Stimulated activated CD8-positive, alpha-beta memory T cell treated with anti-CD3 and anti-CD28 coated beads, Interleukin-12 subunit alpha, Interleukin-12 subunit beta, amount 100 ng/mL, for 24 hours (primary cell): ENCODE data around the gene GSC2.
"Not testable (repeated sequence)": the region's sequence is repeated elsewhere in the genome, so short reads cannot be mapped to it uniquely, and the experiment has no call there.

Experiments
- DNase-seq: peaks from one replicate; pipeline ENCODE4 v3.0.0-alpha.2; 2020; ENCODE audit errors: extremely low read depth

The GSC2 gene

GRCh38 chr22:19178065-19178656 is 28.1 kb upstream of the GSC2 start:
- DNase-seq = no peak

- DNase-seq = no peak
Measured at GRCh38 chr22:19177164-19178064, 27.3 kb upstream of the GSC2 start.

- DNase-seq = no peak
Measured at GRCh38 chr22:19176732-19177131, 26.6 kb upstream of the GSC2 start.

DNA sequence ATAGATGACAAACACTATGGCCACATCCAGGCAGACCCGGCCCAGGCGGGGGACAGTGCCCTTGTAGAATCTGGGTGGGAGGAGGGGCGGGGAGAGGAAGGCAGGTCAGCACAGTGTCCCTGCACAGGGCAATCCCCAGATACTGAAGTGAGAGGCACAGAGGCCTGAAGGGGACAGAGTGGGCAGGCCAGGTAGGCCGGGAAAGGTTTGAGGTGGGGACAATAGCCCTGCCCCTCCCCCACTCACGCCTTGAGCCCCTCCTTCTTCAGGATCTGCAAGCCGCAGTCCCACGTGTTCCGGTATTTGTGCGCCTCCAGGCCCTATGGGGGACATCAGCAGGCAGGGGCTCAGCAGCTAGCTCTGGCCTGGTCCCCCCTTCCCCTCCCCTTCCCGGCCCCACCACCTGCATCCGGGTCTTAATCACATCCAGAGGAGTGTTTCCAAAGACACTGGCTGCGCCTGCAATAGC is 26.1 kb upstream of the GSC2 start:
- no peak for DNase-seq

DNA sequence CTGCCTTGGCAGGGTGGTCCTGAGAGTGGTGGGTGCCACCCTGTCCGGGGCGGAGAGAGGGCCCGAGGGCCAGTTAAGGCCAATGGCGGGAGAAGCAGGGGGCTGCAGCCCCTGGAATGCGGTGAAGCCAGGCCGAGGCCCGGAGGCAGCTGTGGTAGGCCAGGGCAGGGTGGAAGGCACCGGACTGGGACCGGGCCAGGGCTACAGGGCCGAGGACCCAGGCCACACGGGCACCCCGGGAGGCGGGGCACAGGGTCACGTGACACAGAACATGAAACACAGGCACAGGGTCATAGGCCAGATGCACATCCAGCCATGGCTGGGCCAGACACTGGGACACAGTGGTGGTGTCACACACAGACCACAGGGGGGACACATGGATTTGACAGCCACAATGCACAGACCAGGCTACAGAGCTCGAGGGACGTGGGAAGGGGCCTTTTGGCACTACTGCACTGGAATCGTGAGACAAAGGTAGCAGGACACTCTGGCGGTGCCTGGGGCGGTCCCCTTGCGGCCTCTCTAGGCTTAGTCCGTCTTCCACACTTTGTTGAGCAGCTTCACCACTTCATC is 25.6 kb upstream of the GSC2 start:
- no peak for DNase-seq

- no peak for DNase-seq
Measured at GRCh38 chr22:19175026-19175601, 25.0 kb upstream of the GSC2 start.

- no peak for DNase-seq
Measured at GRCh38 chr22:19174106-19175025, 24.3 kb upstream of the GSC2 start.

DNA sequence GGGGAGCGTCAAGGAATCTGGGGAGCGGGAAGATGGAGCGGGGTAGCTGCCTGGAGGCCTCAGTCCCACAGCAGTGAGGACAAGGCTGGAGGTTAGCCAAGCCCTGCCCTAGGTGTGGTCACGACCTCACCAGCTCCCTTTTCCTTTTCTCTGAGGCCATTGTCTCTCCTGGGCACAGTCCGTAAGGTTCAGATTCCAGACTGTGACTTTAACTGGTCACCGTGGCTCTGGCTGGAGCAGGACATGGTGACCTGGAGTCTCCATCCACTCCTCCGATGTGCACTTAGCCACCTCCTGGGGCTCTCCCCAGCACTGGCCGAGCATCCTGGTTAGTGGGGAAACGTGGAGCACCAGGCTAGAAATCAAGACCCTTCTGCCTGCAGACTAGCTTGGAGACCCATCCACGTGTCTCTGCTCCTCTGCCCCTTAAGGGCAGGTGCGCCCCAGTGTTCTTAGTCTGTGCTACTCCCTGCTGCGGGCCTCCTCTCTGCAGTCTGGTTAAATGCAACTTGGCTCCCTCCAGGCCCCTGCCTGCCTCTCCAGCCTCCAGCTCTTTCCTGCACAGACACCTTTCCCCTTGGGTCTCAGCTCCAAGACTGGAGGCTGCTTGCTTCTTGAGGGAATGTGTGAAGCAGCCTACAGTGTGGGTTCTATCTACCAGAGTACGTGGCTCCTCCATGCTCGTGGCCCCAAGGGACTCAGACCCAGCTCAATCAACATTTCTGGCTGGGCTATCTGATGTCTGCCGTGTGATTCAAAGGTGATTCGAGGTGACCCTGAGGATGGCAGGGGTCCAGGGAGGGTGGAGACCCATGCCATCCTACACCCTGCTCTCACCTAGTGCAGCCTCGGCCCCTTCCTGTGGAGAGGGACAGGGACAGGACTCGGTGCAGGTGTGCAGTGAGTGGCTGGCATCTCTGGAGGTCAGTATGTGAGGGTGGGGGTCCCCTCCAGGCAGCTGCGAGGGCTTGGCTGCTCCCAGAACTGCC is 23.2 kb upstream of the GSC2 start:
- no peak for DNase-seq

GRCh38 chr22:19172213-19173046 is 22.3 kb upstream of the GSC2 start:
- DNase-seq = no peak

DNA sequence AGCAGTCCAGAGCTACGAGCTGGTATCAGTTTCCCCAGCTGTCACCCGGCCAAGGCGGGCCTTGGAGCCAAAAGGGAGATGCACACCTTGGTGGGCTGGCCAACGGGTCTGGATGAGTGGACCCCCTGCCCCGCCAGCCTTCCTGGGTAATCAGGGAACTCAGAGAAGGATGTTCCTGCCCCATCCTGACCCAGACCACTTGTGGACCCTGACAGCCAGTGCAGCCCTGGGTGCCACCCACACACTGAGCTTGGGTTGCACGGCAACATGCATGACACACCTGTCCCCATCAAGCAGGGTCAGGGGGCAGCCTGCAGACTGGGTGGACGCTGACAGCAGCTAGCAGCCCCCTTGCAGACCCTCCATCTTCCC is 19.8 kb upstream of the GSC2 start:
- no peak for DNase-seq

GRCh38 chr22:19169002-19169946 is 19.2 kb upstream of the GSC2 start:
- DNase-seq = no peak

GRCh38 chr22:19168088-19168890 is 18.2 kb upstream of the GSC2 start:
- no peak for DNase-seq

DNA sequence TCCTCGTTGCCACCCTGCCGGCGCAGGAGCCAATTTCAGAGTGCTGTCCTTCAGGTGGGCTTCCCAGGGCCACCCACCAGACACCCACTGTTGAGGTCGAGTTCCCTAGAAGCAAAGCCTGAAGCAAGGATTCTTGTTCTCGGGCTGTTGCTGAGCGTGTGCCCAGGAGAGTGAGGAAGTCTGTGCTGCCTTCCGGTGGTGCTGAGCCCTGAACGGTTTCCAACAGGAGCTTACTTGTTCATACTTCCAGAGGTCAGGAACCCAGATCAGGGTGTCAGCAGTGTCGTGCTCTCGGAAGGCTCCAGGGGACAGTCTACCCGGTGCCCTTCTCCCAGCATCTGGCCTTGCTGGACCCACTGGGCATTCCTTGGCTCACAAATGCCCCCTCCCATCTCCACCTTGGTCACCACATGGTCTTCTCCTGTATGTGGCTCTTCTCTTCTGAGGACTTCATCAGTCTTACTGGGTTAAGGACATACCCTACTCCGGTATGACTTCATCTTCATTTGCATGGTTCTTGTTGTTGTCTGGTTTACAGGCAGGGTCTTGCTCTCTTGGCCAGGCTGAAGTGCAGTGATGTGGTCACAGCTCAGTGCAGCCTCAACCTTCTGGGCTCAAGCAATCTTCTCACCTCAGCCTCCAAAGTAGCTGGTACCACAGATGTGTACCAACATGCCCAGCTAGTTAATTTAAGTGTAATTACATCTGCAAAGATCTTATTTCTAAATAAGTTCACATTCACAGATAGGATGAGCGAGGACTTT is 17.2 kb upstream of the GSC2 start:
- no peak for DNase-seq

DNA sequence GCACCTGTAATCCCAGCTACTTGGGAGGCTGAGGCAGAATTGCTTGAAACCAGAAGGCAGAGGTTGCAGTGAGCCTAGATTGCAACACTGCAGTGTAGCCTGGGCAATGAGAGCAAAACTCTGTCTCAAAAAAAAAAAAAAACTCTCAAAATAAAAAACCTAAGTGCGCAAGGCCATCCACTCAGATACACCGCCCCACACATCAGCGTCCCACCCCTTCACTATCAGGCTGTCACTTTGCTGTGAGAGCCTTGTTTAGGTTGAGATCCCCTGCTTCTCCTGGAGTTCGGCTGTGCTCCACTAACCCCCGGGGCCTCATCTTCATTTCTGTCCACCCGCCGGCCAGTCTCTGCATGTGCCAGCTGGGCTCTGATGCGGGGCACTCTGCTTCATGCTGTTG is 16.3 kb upstream of the GSC2 start:
- DNase-seq = no peak

- DNase-seq = no peak
Measured at GRCh38 chr22:19164425-19164824, 14.3 kb upstream of the GSC2 start.

DNA sequence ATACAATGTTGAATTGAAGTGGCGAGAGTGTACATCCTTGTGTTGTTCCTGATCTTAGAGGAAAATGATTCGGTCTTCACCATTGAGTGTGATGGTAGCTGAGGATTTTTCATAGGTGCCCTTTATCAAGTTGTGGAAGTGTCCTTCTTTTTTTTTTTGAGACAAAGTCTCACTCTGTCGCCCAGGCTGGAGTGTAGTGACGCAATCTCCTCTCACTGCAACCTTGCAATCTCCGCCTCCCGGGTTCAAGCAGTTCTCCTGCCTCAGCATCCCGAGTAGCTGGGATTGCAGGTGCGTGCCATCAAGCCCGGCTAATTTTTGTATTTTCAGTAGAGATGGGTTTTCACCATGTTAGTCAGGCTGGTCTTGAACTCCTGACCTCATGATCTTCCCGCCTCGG is 8.6 kb upstream of the GSC2 start:
- DNase-seq = not testable (repeated sequence)

DNA sequence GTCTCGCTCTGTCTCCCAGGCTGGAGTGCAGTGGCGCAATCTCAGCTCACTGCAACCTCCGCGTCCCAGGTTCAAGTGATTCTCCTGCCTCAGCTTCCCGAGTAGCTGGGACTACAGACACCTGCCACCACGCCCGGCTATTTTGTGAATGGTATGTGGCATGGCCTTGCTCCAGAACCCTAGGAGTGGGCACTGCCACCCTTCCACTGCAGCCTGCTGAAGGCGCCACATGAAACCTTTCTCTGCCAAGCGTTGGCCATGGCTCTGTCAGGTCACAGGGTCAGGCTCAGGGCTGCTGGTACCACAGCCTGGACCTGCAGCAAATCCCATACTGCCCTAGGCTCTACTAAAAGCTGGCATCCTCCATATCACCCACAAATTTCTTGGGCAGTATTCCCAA is 6.0 kb upstream of the GSC2 start:
- DNase-seq = not testable (repeated sequence)
